GM19351 (cell line): ENCODE results near the gene FKBP9.
"Not testable (repeated sequence)": the region's sequence is repeated elsewhere in the genome, so short reads cannot be mapped to it uniquely, and the experiment has no call there.

ENCODE experiments used
- ATAC-seq: cut with Tn5 transposase; IDR thresholded peaks from one replicate; pipeline ENCODE4 v1.9.1; 2021; ENCODE audit warnings: mild to moderate bottlenecking, moderate library complexity; ENCODE audit not compliant: unreplicated experiment

The FKBP9 gene

GRCh38 chr7:32957326-32958045 lies at the start of gene FKBP9:
TSS of gene FKBP9 (plus strand) at chr7:32957440. CDS start at chr7:32957574, 134 bp downstream.
- peak; percentile 89 for ATAC-seq

DNA sequence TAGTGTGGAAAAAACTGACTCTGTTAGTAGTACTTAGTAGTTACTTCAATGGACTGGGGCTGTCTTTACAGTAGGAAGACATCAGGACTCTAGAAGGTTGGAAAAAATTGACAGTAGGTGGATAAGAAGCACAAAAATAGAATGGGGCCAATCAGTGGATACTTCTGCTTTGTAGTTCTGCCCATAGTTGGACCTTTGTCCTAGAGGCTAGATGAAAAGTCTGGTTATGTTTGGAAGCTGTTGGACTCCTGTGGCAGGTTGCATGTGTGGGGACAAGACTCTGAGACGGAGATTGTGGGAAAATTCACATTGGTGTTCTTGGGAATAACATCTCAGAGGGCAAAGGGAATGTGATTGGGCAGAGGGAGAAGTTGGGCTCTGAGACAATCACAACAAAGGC lies 47.0 kb upstream of the FKBP9 start:
- ATAC-seq = no peak

- no peak for ATAC-seq
Observed at GRCh38 chr7:32914184-32914583, 43.1 kb upstream of the FKBP9 start.

DNA sequence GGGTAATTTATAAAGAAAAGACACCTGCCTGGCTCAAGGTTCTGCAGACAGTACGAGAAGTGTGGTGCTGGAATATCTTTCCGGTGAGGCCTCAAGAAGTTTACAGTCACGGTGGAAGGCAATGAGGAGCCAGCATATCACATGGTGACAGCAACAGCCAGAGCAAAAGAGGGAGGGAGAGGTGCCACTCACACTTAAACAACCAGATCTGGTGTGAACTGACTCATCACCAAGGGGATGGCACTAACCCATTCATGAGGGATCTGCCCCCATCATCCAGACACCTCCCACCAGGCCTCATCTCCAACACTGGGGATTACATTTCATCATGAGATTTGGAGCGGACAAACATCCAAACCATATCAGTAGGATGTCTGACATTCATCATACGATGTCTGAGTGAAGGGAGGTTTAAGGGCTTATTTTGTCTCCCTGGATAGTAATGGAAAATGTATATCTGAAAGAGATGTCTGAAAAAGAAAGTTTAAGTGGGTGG lies 42.2 kb upstream of the FKBP9 start:
- no peak for ATAC-seq

GRCh38 chr7:32916006-32916405 lies 41.2 kb upstream of the FKBP9 start:
- no peak for ATAC-seq

GRCh38 chr7:32916994-32917393 lies 40.2 kb upstream of the FKBP9 start:
- ATAC-seq = not testable (repeated sequence)

DNA sequence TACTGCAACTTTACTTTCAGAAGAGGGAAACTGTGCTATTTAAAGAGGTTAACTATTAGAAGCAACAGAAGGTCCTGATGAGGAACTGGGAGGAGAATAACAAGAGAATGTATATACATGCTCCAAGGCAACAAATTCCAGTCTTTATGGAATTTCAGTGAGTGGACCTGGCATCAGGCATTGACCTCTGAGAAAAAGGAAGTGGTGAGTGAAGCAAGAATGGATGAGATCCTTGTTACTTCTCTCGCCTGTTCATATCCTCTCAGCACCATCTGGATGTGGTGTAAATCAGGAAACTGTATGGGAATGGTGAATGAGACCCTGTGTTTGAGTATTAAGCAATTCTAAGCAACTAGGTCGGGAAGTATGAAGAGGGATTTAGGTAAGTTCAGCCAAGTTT lies 35.3 kb upstream of the FKBP9 start:
- no peak for ATAC-seq

DNA sequence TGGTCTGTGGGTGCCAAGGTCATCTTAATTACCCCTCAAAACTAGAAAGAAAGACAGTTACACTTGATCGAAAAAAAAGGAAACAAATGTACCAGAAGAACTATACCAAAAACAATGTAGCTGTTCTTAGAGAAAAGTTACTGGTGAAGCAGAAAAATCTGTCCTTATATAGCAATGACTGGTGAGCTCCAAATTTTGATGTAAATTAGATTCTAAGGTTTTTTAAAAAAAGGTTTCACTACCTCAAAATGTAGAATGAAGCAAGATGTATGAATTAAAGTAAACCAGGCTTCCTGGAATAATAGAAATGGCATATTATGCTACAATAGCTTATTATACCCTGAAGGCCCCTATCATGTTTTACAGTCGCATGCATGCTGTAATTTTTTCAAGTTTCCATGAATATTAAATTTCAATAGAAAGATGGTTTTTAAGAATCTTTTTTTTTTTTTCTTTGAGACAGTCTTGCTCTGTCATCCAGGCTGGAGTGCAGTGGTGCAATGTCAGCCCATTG lies 28.4 kb upstream of the FKBP9 start:
- peak; percentile 49 for ATAC-seq

DNA sequence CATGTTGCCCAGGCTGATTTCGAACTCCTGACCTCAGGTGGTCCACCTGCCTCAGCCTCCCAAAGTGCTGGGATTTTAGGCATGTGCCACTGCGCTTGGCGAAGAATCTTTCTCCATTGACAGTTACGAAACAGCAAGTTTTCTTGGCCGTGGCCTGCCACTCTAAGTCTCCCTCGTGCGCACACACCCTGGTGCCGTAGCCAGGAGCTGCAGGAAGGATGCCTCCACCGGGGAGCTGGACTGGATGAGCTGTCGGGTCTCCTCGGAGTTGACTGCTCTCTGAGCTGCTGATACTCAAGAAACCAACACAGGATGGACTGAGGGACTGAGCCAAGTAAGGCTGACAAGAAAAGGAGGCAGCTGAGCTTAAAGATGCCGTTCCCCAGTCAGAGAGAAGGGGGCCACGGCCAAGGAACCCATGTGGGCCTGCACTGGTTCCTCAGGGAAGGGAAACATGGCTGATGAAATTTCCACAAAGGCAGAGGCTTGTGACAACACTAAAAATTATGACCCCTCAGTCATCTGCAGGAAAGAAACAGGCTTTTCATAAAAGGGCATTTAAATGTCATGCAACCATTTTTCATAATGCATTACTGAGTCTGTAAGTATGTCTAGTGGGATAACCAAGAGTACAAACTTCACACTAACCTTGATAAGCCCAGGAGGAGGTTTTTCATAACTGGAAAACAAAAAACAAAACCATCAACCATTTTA lies 27.7 kb upstream of the FKBP9 start:
- ATAC-seq = no peak

DNA sequence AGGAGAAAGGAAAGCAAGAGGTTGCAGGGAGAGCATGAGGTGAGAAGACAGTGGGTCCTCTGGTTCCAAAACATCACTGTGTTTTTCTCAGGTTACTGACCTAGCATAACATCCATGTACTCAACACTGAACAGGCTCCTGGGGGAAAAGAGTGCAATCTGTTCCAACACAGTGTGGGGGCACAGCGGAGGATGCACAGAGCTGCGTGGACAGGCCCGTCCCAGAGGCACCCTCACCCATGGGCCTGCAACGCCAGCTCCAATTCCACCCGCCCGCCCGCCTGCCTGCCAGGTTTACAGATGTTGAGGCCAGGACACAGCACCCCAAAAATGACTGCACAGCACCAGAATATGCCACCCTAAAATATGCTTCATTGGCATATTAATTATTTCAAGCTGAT lies 26.9 kb upstream of the FKBP9 start:
- ATAC-seq = no peak

DNA sequence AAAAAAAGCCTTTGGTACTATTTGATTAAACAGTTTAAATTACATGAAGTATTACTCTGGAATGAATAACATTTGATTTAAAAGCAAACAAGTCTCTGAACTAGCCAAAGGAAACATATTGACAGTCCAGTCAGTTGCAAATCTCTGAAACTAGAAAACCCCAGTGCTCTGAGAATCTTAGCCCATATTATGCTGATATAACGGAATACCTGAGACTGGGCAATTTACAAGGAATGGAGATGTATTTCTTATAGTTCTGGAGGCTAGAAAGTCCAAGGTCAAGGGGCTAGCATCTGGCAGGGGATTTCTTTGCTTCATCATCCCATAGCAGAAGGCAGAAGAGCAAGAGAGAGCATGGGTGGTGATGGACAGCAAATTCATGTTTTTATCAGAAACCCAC lies 21.7 kb upstream of the FKBP9 start:
- ATAC-seq = no peak

- ATAC-seq = no peak
Observed at GRCh38 chr7:32936689-32937088, 20.6 kb upstream of the FKBP9 start.

GRCh38 chr7:32937344-32938174 lies 19.7 kb upstream of the FKBP9 start:
- ATAC-seq = no peak

DNA sequence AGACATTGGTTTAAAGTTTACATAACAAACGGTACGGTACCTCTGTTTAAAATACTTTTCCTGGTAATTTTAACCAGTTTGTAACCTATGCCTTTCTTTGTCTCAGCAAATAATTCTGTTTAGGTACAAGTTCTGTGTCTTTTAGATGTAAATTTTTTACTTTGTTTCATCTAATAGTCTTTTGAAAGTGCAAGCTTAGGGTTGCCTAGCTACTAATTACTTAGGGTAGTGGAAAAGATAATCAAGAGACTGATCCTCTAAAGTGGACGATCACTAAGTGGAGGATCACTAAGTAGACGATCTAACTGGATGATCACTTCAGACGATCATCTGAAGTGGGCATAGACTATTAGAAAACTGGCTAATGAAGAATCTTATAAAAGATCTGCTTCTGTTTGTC lies 16.1 kb upstream of the FKBP9 start:
- no peak for ATAC-seq

GRCh38 chr7:32941681-32942414 lies 15.4 kb upstream of the FKBP9 start:
- no peak for ATAC-seq

DNA sequence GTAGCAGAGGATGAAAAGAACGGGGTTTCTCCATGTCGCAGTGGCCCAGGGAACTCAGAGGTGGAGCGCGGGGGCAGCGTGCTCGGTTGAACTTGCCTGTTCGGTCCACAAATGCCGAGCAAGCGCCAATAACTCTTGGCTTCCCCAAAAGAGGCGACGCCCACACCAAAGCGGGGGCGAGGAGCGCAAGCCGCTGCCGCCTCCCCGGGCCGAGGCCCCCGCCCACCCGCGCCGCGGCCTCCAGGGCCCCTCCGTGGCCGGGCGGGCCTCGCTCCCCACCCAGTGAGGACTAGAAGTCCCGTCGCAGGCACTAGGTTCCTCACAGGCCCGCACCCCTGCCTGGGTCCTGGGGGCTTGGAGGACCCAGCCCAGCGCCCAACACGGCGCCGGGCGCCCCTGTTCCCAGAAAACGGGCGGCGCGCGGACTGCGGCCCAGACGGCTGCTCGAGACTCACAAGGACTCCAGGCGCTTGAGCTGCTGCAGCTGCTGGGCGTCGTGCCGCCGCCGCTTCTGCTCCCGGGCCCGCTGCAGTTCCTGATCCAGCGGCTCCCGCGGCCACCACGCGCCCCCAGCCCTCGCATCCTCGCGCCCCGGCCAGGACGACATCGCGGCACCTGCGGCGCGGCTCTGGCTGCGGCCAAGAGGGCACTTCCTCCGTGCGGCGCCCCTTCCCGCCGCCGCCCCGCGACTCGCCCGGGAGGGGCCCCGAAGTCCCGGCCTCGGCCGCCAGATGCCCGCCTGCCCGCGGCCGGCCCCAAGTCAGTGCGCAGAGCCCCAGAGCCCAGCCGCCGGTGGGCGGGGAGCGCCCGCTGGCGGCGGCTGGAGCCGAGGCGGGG lies 14.6 kb upstream of the FKBP9 start:
- ATAC-seq = peak; percentile 84

GRCh38 chr7:32943252-32944030 lies 13.8 kb upstream of the FKBP9 start:
- peak; percentile 14 for ATAC-seq

DNA sequence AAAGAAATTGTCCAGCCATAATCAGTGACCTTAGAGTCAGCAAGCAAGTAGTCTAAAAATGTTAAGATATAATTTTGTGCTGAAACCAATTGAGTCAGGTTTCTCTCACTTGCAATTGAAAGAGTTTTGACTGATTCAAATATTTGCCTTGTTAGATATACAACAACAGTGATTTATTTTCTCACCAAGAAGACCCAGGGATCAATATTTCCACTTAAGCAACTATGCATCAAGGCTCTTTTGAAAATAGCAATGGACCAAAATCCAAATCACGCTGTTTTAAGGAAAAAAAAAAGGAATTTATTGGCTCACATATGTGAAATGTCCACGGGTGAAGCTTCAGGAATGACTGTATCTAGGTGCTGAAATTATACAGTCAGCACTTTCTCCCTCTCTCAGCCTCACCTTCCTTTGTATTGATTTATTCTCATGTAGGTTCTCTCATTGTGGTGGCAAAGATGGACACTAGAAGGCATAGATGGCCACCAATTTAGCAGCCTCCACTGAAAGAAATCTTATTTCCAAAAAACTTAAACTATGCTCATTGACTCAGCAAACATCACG lies 9.7 kb upstream of the FKBP9 start:
- no peak for ATAC-seq

GRCh38 chr7:32948202-32948601 lies 9.0 kb upstream of the FKBP9 start:
- no peak for ATAC-seq
